Activated naive CD8-positive, alpha-beta T cell (primary cell): Measurements from ENCODE around the gene LGR4.
"Not testable (repeated sequence)": the region's sequence is repeated elsewhere in the genome, so short reads cannot be mapped to it uniquely, and the experiment has no call there.

ENCODE experiments used
- H3K27ac Mint-ChIP-seq: one replicate; pipeline ENCODE4 v1.8.0; 2021; ENCODE audit warnings: mixed read lengths
- H3K27me3 Mint-ChIP-seq: one replicate; pipeline ENCODE4 v1.8.0; 2021; ENCODE audit warnings: mixed read lengths
- H3K36me3 Mint-ChIP-seq: one replicate; pipeline ENCODE4 v1.8.0; 2021; ENCODE audit warnings: mixed read lengths
- H3K4me1 Mint-ChIP-seq: one replicate; pipeline ENCODE4 v1.8.0; 2021; ENCODE audit warnings: low read depth, mixed read lengths
- H3K4me3 Mint-ChIP-seq: one replicate; pipeline ENCODE4 v1.8.0; 2021; ENCODE audit warnings: mild to moderate bottlenecking, mixed read lengths
- H3K9me3 Mint-ChIP-seq: one replicate; pipeline ENCODE4 v1.8.0; 2021; ENCODE audit warnings: low read depth, mixed read lengths

LGR4 gene

GRCh38 chr11:27472398-27473016 lies at the start of gene LGR4:
Gene LGR4, minus strand, starts transcription at chr11:27472790. Its CDS starts 488 bp downstream, at chr11:27472302.
- peak within 1 kb of the TSS; percentile 52 for H3K27ac Mint-ChIP-seq
- H3K4me1 Mint-ChIP-seq, result peaks cover 20% of the 10 kb centered on the region
- peak within 1 kb of the TSS; percentile 97 for H3K4me3 Mint-ChIP-seq
- peaks cover 8% of the 10 kb centered on the region for H3K27me3 Mint-ChIP-seq
- no peaks in the 10 kb centered on the region for H3K9me3 Mint-ChIP-seq
- H3K36me3 Mint-ChIP-seq, result no peaks in the 10 kb centered on the region

GRCh38 chr11:27520226-27520625 lies 47.6 kb upstream of the LGR4 start:
- peaks cover 4% of the 10 kb centered on the region for H3K9me3 Mint-ChIP-seq
- H3K4me1 Mint-ChIP-seq, result no peaks in the 10 kb centered on the region
- no peak overlapping the region for H3K27ac Mint-ChIP-seq
- H3K4me3 Mint-ChIP-seq, result no peak overlapping the region
- H3K36me3 Mint-ChIP-seq, result peaks cover 9% of the 10 kb centered on the region
- peaks cover 4% of the 10 kb centered on the region for H3K27me3 Mint-ChIP-seq

GRCh38 chr11:27518518-27518917 lies 45.9 kb upstream of the LGR4 start:
- no peak overlapping the region for H3K27ac Mint-ChIP-seq
- H3K9me3 Mint-ChIP-seq, result peaks cover 6% of the 10 kb centered on the region
- no peak overlapping the region for H3K4me3 Mint-ChIP-seq
- peaks cover 4% of the 10 kb centered on the region for H3K27me3 Mint-ChIP-seq
- H3K4me1 Mint-ChIP-seq, result no peaks in the 10 kb centered on the region
- peaks cover 4% of the 10 kb centered on the region for H3K36me3 Mint-ChIP-seq

GRCh38 chr11:27517490-27517889 lies 44.9 kb upstream of the LGR4 start:
- H3K27me3 Mint-ChIP-seq, H3K9me3 Mint-ChIP-seq, H3K27ac Mint-ChIP-seq, H3K4me1 Mint-ChIP-seq, H3K36me3 Mint-ChIP-seq, H3K4me3 Mint-ChIP-seq: not testable (repeated sequence)

- H3K9me3 Mint-ChIP-seq, result peaks cover 6% of the 10 kb centered on the region
- H3K27me3 Mint-ChIP-seq, result peaks cover 4% of the 10 kb centered on the region
- H3K27ac Mint-ChIP-seq, result no peak overlapping the region
- H3K36me3 Mint-ChIP-seq, result peaks cover 8% of the 10 kb centered on the region
- H3K4me1 Mint-ChIP-seq, result no peaks in the 10 kb centered on the region
- H3K4me3 Mint-ChIP-seq, result no peak overlapping the region
These were observed 42.0 kb upstream of the LGR4 start for GRCh38 chr11:27514558-27514957.

- no peak overlapping the region for H3K27ac Mint-ChIP-seq
- H3K9me3 Mint-ChIP-seq, result peaks cover 6% of the 10 kb centered on the region
- peaks cover 8% of the 10 kb centered on the region for H3K36me3 Mint-ChIP-seq
- H3K4me1 Mint-ChIP-seq, result no peaks in the 10 kb centered on the region
- H3K27me3 Mint-ChIP-seq, result peaks cover 4% of the 10 kb centered on the region
- H3K4me3 Mint-ChIP-seq, result no peak overlapping the region
These were observed 41.5 kb upstream of the LGR4 start for GRCh38 chr11:27514076-27514475.

GRCh38 chr11:27513389-27513788 lies 40.8 kb upstream of the LGR4 start:
- H3K9me3 Mint-ChIP-seq, result peaks cover 6% of the 10 kb centered on the region
- peaks cover 8% of the 10 kb centered on the region for H3K36me3 Mint-ChIP-seq
- peaks cover 6% of the 10 kb centered on the region for H3K4me1 Mint-ChIP-seq
- H3K27ac Mint-ChIP-seq, result no peak overlapping the region
- peaks cover 4% of the 10 kb centered on the region for H3K27me3 Mint-ChIP-seq
- no peak overlapping the region for H3K4me3 Mint-ChIP-seq

- Mint-ChIP-seq H3K36me3 (peaks cover 8% of the 10 kb centered on the region), H3K9me3 (peaks cover 6% of the 10 kb centered on the region), H3K27ac (no peak overlapping the region), H3K4me1 (peaks cover 14% of the 10 kb centered on the region), H3K4me3 (no peak overlapping the region), H3K27me3 (no peaks in the 10 kb centered on the region)
These were observed 39.6 kb upstream of the LGR4 start for GRCh38 chr11:27512238-27512637.

- peaks cover 8% of the 10 kb centered on the region for H3K36me3 Mint-ChIP-seq
- H3K27me3 Mint-ChIP-seq, result no peaks in the 10 kb centered on the region
- no peaks in the 10 kb centered on the region for H3K9me3 Mint-ChIP-seq
- H3K4me1 Mint-ChIP-seq, result peaks cover 24% of the 10 kb centered on the region
- no peak overlapping the region for H3K4me3 Mint-ChIP-seq
- no peak overlapping the region for H3K27ac Mint-ChIP-seq
These were observed 37.3 kb upstream of the LGR4 start for GRCh38 chr11:27509908-27510307.

GRCh38 chr11:27507557-27508322 lies 35.1 kb upstream of the LGR4 start:
- H3K9me3 Mint-ChIP-seq, result no peaks in the 10 kb centered on the region
- H3K4me1 Mint-ChIP-seq, result peaks cover 41% of the 10 kb centered on the region
- H3K4me3 Mint-ChIP-seq, result peak overlapping the region; percentile 100
- H3K27me3 Mint-ChIP-seq, result no peaks in the 10 kb centered on the region
- peaks cover 5% of the 10 kb centered on the region for H3K36me3 Mint-ChIP-seq
- peak overlapping the region; percentile 100 for H3K27ac Mint-ChIP-seq

- Mint-ChIP-seq H3K27ac (peak within 1 kb of the TSS; percentile 100), H3K4me3 (peak within 1 kb of the TSS; percentile 100), H3K36me3 (peaks cover 5% of the 10 kb centered on the region), H3K27me3 (no peaks in the 10 kb centered on the region), H3K9me3 (no peaks in the 10 kb centered on the region), H3K4me1 (peaks cover 53% of the 10 kb centered on the region)
These were observed 33.9 kb upstream of the LGR4 start, which contains the start of gene LIN7C for GRCh38 chr11:27506200-27507182. Gene LIN7C, minus strand, starts transcription at chr11:27506769. Its CDS starts 17 bp downstream, at chr11:27506752.

GRCh38 chr11:27505781-27506180 lies 33.2 kb upstream of the LGR4 start:
- Mint-ChIP-seq H3K27ac (peak overlapping the region; percentile 100), H3K4me1 (peaks cover 53% of the 10 kb centered on the region), H3K4me3 (peak overlapping the region; percentile 100), H3K36me3 (peaks cover 2% of the 10 kb centered on the region), H3K9me3 (no peaks in the 10 kb centered on the region), H3K27me3 (no peaks in the 10 kb centered on the region)

- Mint-ChIP-seq H3K27ac (peak overlapping the region; percentile 75), H3K9me3 (no peaks in the 10 kb centered on the region), H3K36me3 (no peaks in the 10 kb centered on the region), H3K27me3 (no peaks in the 10 kb centered on the region), H3K4me3 (peak overlapping the region; percentile 100), H3K4me1 (peaks cover 54% of the 10 kb centered on the region)
These were observed 31.6 kb upstream of the LGR4 start for GRCh38 chr11:27504205-27504604.

- H3K4me3 Mint-ChIP-seq, result no peak overlapping the region
- no peaks in the 10 kb centered on the region for H3K36me3 Mint-ChIP-seq
- no peak overlapping the region for H3K27ac Mint-ChIP-seq
- H3K27me3 Mint-ChIP-seq, result no peaks in the 10 kb centered on the region
- H3K9me3 Mint-ChIP-seq, result no peaks in the 10 kb centered on the region
- peaks cover 54% of the 10 kb centered on the region for H3K4me1 Mint-ChIP-seq
These were observed 28.5 kb upstream of the LGR4 start for GRCh38 chr11:27501100-27501499.

- H3K4me1 Mint-ChIP-seq, result peaks cover 32% of the 10 kb centered on the region
- no peaks in the 10 kb centered on the region for H3K9me3 Mint-ChIP-seq
- no peak overlapping the region for H3K4me3 Mint-ChIP-seq
- H3K36me3 Mint-ChIP-seq, result no peaks in the 10 kb centered on the region
- H3K27ac Mint-ChIP-seq, result no peak overlapping the region
- H3K27me3 Mint-ChIP-seq, result no peaks in the 10 kb centered on the region
These were observed 25.3 kb upstream of the LGR4 start for GRCh38 chr11:27497911-27498310.
